HFFc6 (cell line): Measurements from ENCODE around the gene LRP1B. TPM values are rescaled to one million over a fixed set of nuclear protein-coding genes. Genes with fewer than 3 reads are reported as not detected.

Experiments
- DNase-seq: peaks from one replicate; pipeline ENCODE4 v3.0.0-alpha.2; 2018
- H3K27ac Mint-ChIP-seq: 2 replicates; pipeline ENCODE4 v1.8.0; 2020; ENCODE audit warnings: mild to moderate bottlenecking, mixed read lengths
- H3K27me3 Mint-ChIP-seq: 2 replicates; pipeline ENCODE4 v1.8.0; 2021; ENCODE audit warnings: mild to moderate bottlenecking, moderate library complexity, mixed read lengths; ENCODE audit not compliant: insufficient read depth
- H3K36me3 Mint-ChIP-seq: 2 replicates; pipeline ENCODE4 v1.8.0; 2021; ENCODE audit warnings: low read depth, mixed read lengths
- H3K4me1 Mint-ChIP-seq: 2 replicates; pipeline ENCODE4 v1.8.0; 2020; ENCODE audit warnings: low read depth, mixed read lengths
- H3K4me3 Mint-ChIP-seq: 2 replicates; pipeline ENCODE4 v1.8.0; 2020; ENCODE audit warnings: mild to moderate bottlenecking, moderate library complexity, mixed read lengths
- H3K9me3 Mint-ChIP-seq: 2 replicates; pipeline ENCODE4 v1.8.0; 2020; ENCODE audit warnings: mild to moderate bottlenecking, mixed read lengths
- CTCF ChIP-seq: fragments of 200-600 bp; sonication (generic); IDR thresholded peaks from 2 replicates; pipeline ENCODE4 v1.5.0; 2021; ENCODE audit warnings: antibody characterized with exemption, mild to moderate bottlenecking
- total RNA-seq, 6 experiments: library from RNA; stranded (reverse); fragmentation: NEBNext Ultra II Directional; extraction: Animal tissue kit (Norgen Biotek cat#: 25700); gene quantifications; 2 replicates in 1 of 6; 3 replicates in 5 of 6; pipeline ENCODE4 v1.2.3, GENCODE V29; 2021

The LRP1B gene
- total RNA-seq, 6 experiments from 2014 or later = not detected

- no peak for DNase-seq
- no peaks in the 10 kb centered on the region for H3K27me3 Mint-ChIP-seq
- no peak overlapping the region for H3K27ac Mint-ChIP-seq
- H3K4me3 Mint-ChIP-seq = no peak overlapping the region
- no peaks in the 10 kb centered on the region for H3K4me1 Mint-ChIP-seq
- H3K36me3 Mint-ChIP-seq = no peaks in the 10 kb centered on the region
- no peak for TF ChIP-seq CTCF
- H3K9me3 Mint-ChIP-seq = peaks cover 39% of the 10 kb centered on the region
Measured at GRCh38 chr2:142058149-142058548, 72.7 kb downstream of the LRP1B start.

GRCh38 chr2:142056784-142057183 is 74.0 kb downstream of the LRP1B start:
- Mint-ChIP-seq H3K4me3 (no peak overlapping the region), H3K4me1 (no peaks in the 10 kb centered on the region), H3K36me3 (no peaks in the 10 kb centered on the region), H3K9me3 (peaks cover 47% of the 10 kb centered on the region), H3K27ac (no peak overlapping the region), H3K27me3 (no peaks in the 10 kb centered on the region)
- no peak for DNase-seq
- TF ChIP-seq CTCF = no peak

GRCh38 chr2:142052220-142052863 is 78.5 kb downstream of the LRP1B start:
- H3K36me3 Mint-ChIP-seq = no peaks in the 10 kb centered on the region
- no peaks in the 10 kb centered on the region for H3K27me3 Mint-ChIP-seq
- H3K4me3 Mint-ChIP-seq = no peak overlapping the region
- H3K27ac Mint-ChIP-seq = no peak overlapping the region
- DNase-seq = no peak
- TF ChIP-seq CTCF = no peak
- H3K4me1 Mint-ChIP-seq = no peaks in the 10 kb centered on the region
- peaks cover 30% of the 10 kb centered on the region for H3K9me3 Mint-ChIP-seq

- Mint-ChIP-seq H3K27ac (no peak overlapping the region), H3K36me3 (no peaks in the 10 kb centered on the region), H3K27me3 (no peaks in the 10 kb centered on the region), H3K4me1 (no peaks in the 10 kb centered on the region), H3K4me3 (no peak overlapping the region), H3K9me3 (peaks cover 24% of the 10 kb centered on the region)
- no peak for TF ChIP-seq CTCF
- no peak for DNase-seq
Measured at GRCh38 chr2:142048581-142048980, 82.2 kb downstream of the LRP1B start.

GRCh38 chr2:142045641-142046040 is 85.2 kb downstream of the LRP1B start:
- Mint-ChIP-seq H3K4me1 (no peaks in the 10 kb centered on the region), H3K4me3 (no peak overlapping the region), H3K36me3 (no peaks in the 10 kb centered on the region), H3K9me3 (peaks cover 16% of the 10 kb centered on the region), H3K27me3 (no peaks in the 10 kb centered on the region), H3K27ac (no peak overlapping the region)
- no peak for DNase-seq
- no peak for TF ChIP-seq CTCF
